Fibroblast of mammary gland (primary cell): ENCODE measurements around the gene STX10.

ENCODE experiments used
- DNase-seq: peaks from one replicate; pipeline ENCODE4 v3.0.0-alpha.2; 2010; ENCODE audit warnings: low read depth
- H3K4me3 ChIP-seq: 2 replicates; pipeline ENCODE4 v1.5.1; 2011; ENCODE audit warnings: low read depth, mild to moderate bottlenecking, low read length, moderate library complexity; ENCODE audit not compliant: control insufficient read depth
- CTCF ChIP-seq: conservative IDR thresholded peaks from 2 replicates; pipeline ENCODE4 v1.5.1; 2011; ENCODE audit warnings: low read depth, low read length, inconsistent platforms; ENCODE audit not compliant: control insufficient read depth, insufficient read depth

The STX10 gene

GRCh38 chr19:13097033-13097462 is 53.1 kb downstream of the STX10 start:
- TF ChIP-seq CTCF: no peak
- H3K4me3 ChIP-seq: no peak overlapping the region
- DNase-seq: no peak

- TF ChIP-seq CTCF: no peak
- H3K4me3 ChIP-seq: no peak overlapping the region
- no peak for DNase-seq
Observed at GRCh38 chr19:13095934-13096927, 53.9 kb downstream of the STX10 start.

- no peak for DNase-seq
- no peak overlapping the region for H3K4me3 ChIP-seq
- no peak for TF ChIP-seq CTCF
Observed at GRCh38 chr19:13095393-13095784, 54.8 kb downstream of the STX10 start.

- no peak for DNase-seq
- H3K4me3 ChIP-seq: no peak overlapping the region
- TF ChIP-seq CTCF: no peak
Observed at GRCh38 chr19:13094771-13095392, 55.3 kb downstream of the STX10 start.

GRCh38 chr19:13094106-13094504 is 56.1 kb downstream of the STX10 start:
- H3K4me3 ChIP-seq: no peak overlapping the region
- no peak for TF ChIP-seq CTCF
- no peak for DNase-seq
